GM12878 (cell line): Measurements from ENCODE around the gene POLR3K. TPM values are rescaled to one million over a fixed set of nuclear protein-coding genes. Genes with fewer than 3 reads are reported as not detected.
"Not testable (repeated sequence)": the region's sequence is repeated elsewhere in the genome, so short reads cannot be mapped to it uniquely, and the experiment has no call there.

ENCODE experiments used
- ATAC-seq: fragments of 200-7000 bp; cut with Tn5 transposase; 3 replicates; pipeline ENCODE4 v1.9.1; 2020; ENCODE audit warnings: mild to moderate bottlenecking, moderate library complexity
- BruUV-seq: library from RNA; stranded (reverse); fragments of 400-500 nt; replicated peaks from 2 replicates; lab custom pipeline; 2021; lab: Mats Ljungman, UMichigan
- CTCF ChIA-PET: fragments of 300-600 bp; sonication (Branson Sonifier 250); formaldehyde crosslinking; extraction: SDS; loops from one replicate; lab custom pipeline; 2021; ENCODE audit warnings: inconsistent platforms; lab: Yijun Ruan, JAX
- POLR2A ChIA-PET: fragments of 350-600 bp; formaldehyde crosslinking; extraction: SDS; loops from one replicate; lab custom pipeline; 2021; ENCODE audit warnings: inconsistent platforms; lab: Charles Lee
- RAD21 ChIA-PET: fragments of 300-600 bp; sonication (Branson Sonifier 250); formaldehyde crosslinking; loops from one replicate; lab custom pipeline; 2023; ENCODE audit warnings: antibody characterized with exemption; ENCODE audit not compliant: unreplicated experiment; lab: Charles Lee
- SMC1A ChIA-PET: fragments of 300-600 bp; sonication (Branson Sonifier 250); formaldehyde crosslinking; loops from one replicate; lab custom pipeline; 2023; ENCODE audit not compliant: unreplicated experiment, uncharacterized antibody; lab: Charles Lee
- DNase-seq: peaks from one replicate; pipeline ENCODE4 v3.0.0-alpha.2; 2011; ENCODE audit warnings: low read depth, low spot score
- FAIRE-seq: peaks from 3 replicates; lab custom pipeline; 2011; peaks lifted over from hg19 to GRCh38; lab: Jason Lieb, UNC
- H2AFZ ChIP-seq: 2 replicates; pipeline ENCODE4 v1.6.0; 2011; ENCODE audit warnings: low read depth, low read length, control low read depth; ENCODE audit not compliant: control insufficient read depth
- H3K27ac ChIP-seq: 2 replicates; pipeline ENCODE4 v1.5.1; 2011; ENCODE audit warnings: control low read depth; ENCODE audit not compliant: control insufficient read depth, insufficient read depth
- H3K27me3 ChIP-seq, 2 experiments: replicated peaks in 1 of 2; 2 replicates each; pipeline versions ENCODE4 v1.6.0 to v1.6.1; 2011; ENCODE audit warnings: low read length in 1 of 2; ENCODE audit not compliant: control insufficient read depth in 2 of 2, insufficient read depth in 2 of 2
- H3K36me3 ChIP-seq, 2 experiments: 2 replicates each; pipeline ENCODE4 v1.5.1; 2011; ENCODE audit warnings: low read length in 1 of 2; ENCODE audit not compliant: control insufficient read depth in 2 of 2, insufficient read depth in 2 of 2
- H3K4me1 ChIP-seq: 2 replicates; pipeline ENCODE4 v1.6.1; 2011; ENCODE audit warnings: mild to moderate bottlenecking, low read length, moderate library complexity, mixed read lengths; ENCODE audit not compliant: control insufficient read depth, insufficient read depth
- H3K4me2 ChIP-seq: 2 replicates; pipeline ENCODE4 v1.6.0; 2011; ENCODE audit warnings: control low read depth; ENCODE audit not compliant: control insufficient read depth, insufficient read depth
- H3K4me3 ChIP-seq: fragments of 200-600 bp; sonication (generic); 2 replicates; pipeline ENCODE4 v1.5.1; 2016
- H3K79me2 ChIP-seq: 2 replicates; pipeline ENCODE4 v1.6.0; 2011; ENCODE audit warnings: low read length; ENCODE audit not compliant: control insufficient read depth, insufficient read depth
- H3K9ac ChIP-seq: 2 replicates; pipeline ENCODE4 v1.8.0; 2011; ENCODE audit warnings: low read length, control low read depth, mixed read lengths; ENCODE audit not compliant: control insufficient read depth, insufficient read depth
- H3K9me3 ChIP-seq: replicated peaks from 3 replicates; pipeline ENCODE4 v1.5.1; 2011; ENCODE audit warnings: mild to moderate bottlenecking, low read length; ENCODE audit not compliant: control insufficient read depth, insufficient read depth
- H4K20me1 ChIP-seq: 2 replicates; pipeline ENCODE4 v1.6.0; 2011; ENCODE audit not compliant: control insufficient read depth, insufficient read depth
- CTCF ChIP-seq, 3 experiments: IDR thresholded peaks in 2 of 3; conservative IDR thresholded peaks in 1 of 3; 2 replicates each; pipeline ENCODE4 v1.5.1; 2011; ENCODE audit warnings: low read depth in 3 of 3, low read length in 3 of 3, mild to moderate bottlenecking in 3 of 3, control low read depth in 2 of 3, moderate library complexity in 2 of 3, inconsistent platforms in 1 of 3, mixed read lengths in 1 of 3; ENCODE audit not compliant: control insufficient read depth in 2 of 3, insufficient read depth in 1 of 3; ENCODE audit errors: extremely low read depth in 1 of 3
- EZH2 ChIP-seq: IDR thresholded peaks from 2 replicates; pipeline ENCODE4 v1.6.1; 2012; ENCODE audit warnings: low read depth, mild to moderate bottlenecking, control low read depth, inconsistent platforms, low read length, borderline replicate concordance; ENCODE audit not compliant: control insufficient read depth
- IRF4 ChIP-seq: IDR thresholded peaks from 2 replicates; pipeline ENCODE4 v1.6.1; 2011; ENCODE audit warnings: low read depth, low read length
- NBN ChIP-seq: fragments of 450-650 bp; IDR thresholded peaks from 2 replicates; pipeline ENCODE4 v1.6.1; 2016
- RAD21 ChIP-seq: IDR thresholded peaks from 2 replicates; pipeline ENCODE4 v1.6.1; 2011; ENCODE audit warnings: mild to moderate bottlenecking, low read depth, low read length, moderate library complexity; ENCODE audit not compliant: insufficient read depth
- WGBS: methylation state at CpG from one replicate; pipeline ENCODE4 v1.1.6; 2016; ENCODE audit warnings: low lambda C conversion rate; ENCODE audit not compliant: insufficient replicate concordance, insufficient coverage; ENCODE audit errors: missing lambda C conversion rate; 5-methylcytosine and 5-hydroxymethylcytosine counted together
- in situ Hi-C: fragments of 300-500 bp; cut with MboI; formaldehyde crosslinking; loops from 9 replicates; pipeline ENCODE4 v1.14.3; 2018; ENCODE audit warnings: mixed read lengths
- intact Hi-C: fragments of 100-400 bp; cut with micrococcal nuclease; formaldehyde crosslinking; loops from one replicate; pipeline ENCODE4 v1.14.2; 2022; ENCODE audit not compliant: unreplicated experiment
- polyA plus RNA-seq, 11 experiments: library from polyadenylated mRNA; depleted of rRNA in 4 of 11; unstranded in 6 of 11; stranded (reverse) in 5 of 11; fragments of >200 nt; fragmentation: Nextera tagmentation in 4 of 11; fragmentation: Illumina TruSeq in 1 of 11; extraction: Ambion mirVana in 4 of 11; extraction: Trizol in 1 of 11; gene quantifications; 1 replicate in 1 of 11; 2 replicates in 10 of 11; pipeline versions ENCODE4 v1.2.1 to v1.2.3, GENCODE V29; 2011 to 2016; ENCODE audit warnings: inconsistent platforms in 2 of 11, missing spikeins in 2 of 11, low read depth in 1 of 11
- total RNA-seq, 4 experiments: library from RNA; depleted of rRNA in 3 of 4; stranded (reverse); fragments of >200 nt in 3 of 4; fragmentation: Illumina TruSeq in 1 of 4; extraction: Trizol in 1 of 4; gene quantifications; 2 replicates each; pipeline versions ENCODE4 v1.2.1 to v1.2.3, GENCODE V29; 2013 to 2021
- TF ChIP-seq, protein P1 (sequence below): fragments of 450-650 bp; formaldehyde crosslinking; IDR thresholded peaks from 2 replicates; pipeline ENCODE4 v1.5.0; 2022; ENCODE audit warnings: mild to moderate bottlenecking, missing genetic modification characterization
- TF ChIP-seq, protein P2 (sequence below): fragments of 450-650 bp; IDR thresholded peaks from 2 replicates; pipeline ENCODE4 v1.6.1; 2017; ENCODE audit warnings: low read depth, mild to moderate bottlenecking, moderate library complexity

Gene POLR3K
- total and polyA plus RNA-seq, 10 of the 15 experiments (the other 5 are each of a cell fraction or from before 2014, with no cell fraction given), result 25.3 to 222 (median 64.0) TPM

DNA sequence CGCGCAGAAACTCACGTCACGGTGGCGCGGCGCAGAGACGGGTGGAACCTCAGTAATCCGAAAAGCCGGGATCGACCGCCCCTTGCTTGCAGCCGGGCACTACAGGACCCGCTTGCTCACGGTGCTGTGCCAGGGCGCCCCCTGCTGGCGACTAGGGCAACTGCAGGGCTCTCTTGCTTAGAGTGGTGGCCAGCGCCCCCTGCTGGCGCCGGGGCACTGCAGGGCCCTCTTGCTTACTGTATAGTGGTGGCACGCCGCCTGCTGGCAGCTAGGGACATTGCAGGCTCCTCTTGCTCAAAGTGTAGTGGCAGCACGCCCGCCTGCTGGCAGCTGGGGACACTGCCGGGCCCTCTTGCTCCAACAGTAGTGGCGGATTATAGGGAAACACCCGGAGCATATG lies 42.6 kb downstream of the POLR3K start:
- H3K9ac ChIP-seq, intact Hi-C loops, FAIRE-seq, RAD21 ChIA-PET, SMC1A ChIA-PET, H3K27ac ChIP-seq, BruUV-seq, CTCF ChIA-PET, H4K20me1 ChIP-seq, H3K27me3 ChIP-seq, H3K79me2 ChIP-seq, H3K36me3 ChIP-seq, POLR2A ChIA-PET, H3K4me1 ChIP-seq: not testable (repeated sequence)
- ATAC-seq, result peak; percentile 44
- WGBS, result 0% methylated on average over 8 of the region's 27 CpGs
- TF ChIP-seq RAD21 (peak; percentile 25; the same call in 1 of the 2 replicates), CTCF (IDR thresholded peaks at IDR 0.05 in 2 of 3, conservative IDR thresholded peaks at IDR 0.05 in 1 of 3; ENCODE audit: control insufficient read depth in 2 of 3, extremely low read depth in 1 of 3, insufficient read depth in 1 of 3, low read depth in 3 of 3, low read length in 3 of 3) (peak; percentile 21 to 55 (median 40)), NBN (0 out of 2 replicates have a peak, but pooled peaks have one; percentile 26)
- TF ChIP-seq, all 136 proteins: peak for 3; not testable (repeated sequence) for 133
- H3K4me3 ChIP-seq, H3K4me2 ChIP-seq, H3K9me3 ChIP-seq, DNase-seq, in situ Hi-C loops, H2AFZ ChIP-seq: not testable (repeated sequence)

- BruUV-seq, result no TSS peak
- Histone ChIP-seq H3K27me3 (no peaks in the 10 kb centered on the region), H3K36me3 (no peaks in the 10 kb centered on the region), H3K9ac (no peak overlapping the region), H3K79me2 (no peaks in the 10 kb centered on the region), H4K20me1 (no peaks in the 10 kb centered on the region), H3K4me1 (no peaks in the 10 kb centered on the region), H2AFZ (no peak overlapping the region), H3K4me2 (no peak overlapping the region), H3K4me3 (no peak overlapping the region), H3K9me3 (no peaks in the 10 kb centered on the region), H3K27ac (no peak overlapping the region)
- RAD21 ChIA-PET, result no interaction called here
- in situ Hi-C loops, result no loop called here
- DNase-seq (no peak), ATAC-seq (peak; percentile 90), FAIRE-seq (no peak)
- CTCF ChIA-PET, result no interaction called here
- intact Hi-C loops, result no loop called here
- POLR2A ChIA-PET, result no interaction called here
- WGBS, result 79% methylated on average over 14 of the region's 48 CpGs
- SMC1A ChIA-PET, result no interaction called here
- TF ChIP-seq EZH2 (no peak), IRF4 (no peak), RAD21 (no peak)
- TF ChIP-seq, protein P1, sequence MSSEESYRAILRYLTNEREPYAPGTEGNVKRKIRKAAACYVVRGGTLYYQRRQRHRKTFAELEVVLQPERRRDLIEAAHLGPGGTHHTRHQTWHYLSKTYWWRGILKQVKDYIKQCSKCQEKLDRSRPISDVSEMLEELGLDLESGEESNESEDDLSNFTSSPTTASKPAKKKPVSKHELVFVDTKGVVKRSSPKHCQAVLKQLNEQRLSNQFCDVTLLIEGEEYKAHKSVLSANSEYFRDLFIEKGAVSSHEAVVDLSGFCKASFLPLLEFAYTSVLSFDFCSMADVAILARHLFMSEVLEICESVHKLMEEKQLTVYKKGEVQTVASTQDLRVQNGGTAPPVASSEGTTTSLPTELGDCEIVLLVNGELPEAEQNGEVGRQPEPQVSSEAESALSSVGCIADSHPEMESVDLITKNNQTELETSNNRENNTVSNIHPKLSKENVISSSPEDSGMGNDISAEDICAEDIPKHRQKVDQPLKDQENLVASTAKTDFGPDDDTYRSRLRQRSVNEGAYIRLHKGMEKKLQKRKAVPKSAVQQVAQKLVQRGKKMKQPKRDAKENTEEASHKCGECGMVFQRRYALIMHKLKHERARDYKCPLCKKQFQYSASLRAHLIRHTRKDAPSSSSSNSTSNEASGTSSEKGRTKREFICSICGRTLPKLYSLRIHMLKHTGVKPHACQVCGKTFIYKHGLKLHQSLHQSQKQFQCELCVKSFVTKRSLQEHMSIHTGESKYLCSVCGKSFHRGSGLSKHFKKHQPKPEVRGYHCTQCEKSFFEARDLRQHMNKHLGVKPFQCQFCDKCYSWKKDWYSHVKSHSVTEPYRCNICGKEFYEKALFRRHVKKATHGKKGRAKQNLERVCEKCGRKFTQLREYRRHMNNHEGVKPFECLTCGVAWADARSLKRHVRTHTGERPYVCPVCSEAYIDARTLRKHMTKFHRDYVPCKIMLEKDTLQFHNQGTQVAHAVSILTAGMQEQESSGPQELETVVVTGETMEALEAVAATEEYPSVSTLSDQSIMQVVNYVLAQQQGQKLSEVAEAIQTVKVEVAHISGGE (CRISPR knock-in tag), result no peak
- TF ChIP-seq, protein P2, sequence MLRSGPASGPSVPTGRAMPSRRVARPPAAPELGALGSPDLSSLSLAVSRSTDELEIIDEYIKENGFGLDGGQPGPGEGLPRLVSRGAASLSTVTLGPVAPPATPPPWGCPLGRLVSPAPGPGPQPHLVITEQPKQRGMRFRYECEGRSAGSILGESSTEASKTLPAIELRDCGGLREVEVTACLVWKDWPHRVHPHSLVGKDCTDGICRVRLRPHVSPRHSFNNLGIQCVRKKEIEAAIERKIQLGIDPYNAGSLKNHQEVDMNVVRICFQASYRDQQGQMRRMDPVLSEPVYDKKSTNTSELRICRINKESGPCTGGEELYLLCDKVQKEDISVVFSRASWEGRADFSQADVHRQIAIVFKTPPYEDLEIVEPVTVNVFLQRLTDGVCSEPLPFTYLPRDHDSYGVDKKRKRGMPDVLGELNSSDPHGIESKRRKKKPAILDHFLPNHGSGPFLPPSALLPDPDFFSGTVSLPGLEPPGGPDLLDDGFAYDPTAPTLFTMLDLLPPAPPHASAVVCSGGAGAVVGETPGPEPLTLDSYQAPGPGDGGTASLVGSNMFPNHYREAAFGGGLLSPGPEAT, result no peak
Observed at GRCh38 chr16:9903-10665, 43.3 kb downstream of the POLR3K start.
